ENCODE measurements around the gene ACADVL. TPM values are rescaled to one million over a fixed set of nuclear protein-coding genes. Genes with fewer than 3 reads are reported as not detected.

The ACADVL gene
- total RNA-seq, 1 experiment from 2014 or later = 362 TPM

GRCh38 chr17:7207120-7208001, 12.4 kb upstream of the ACADVL start:
- no peak for DNase-seq
- Histone ChIP-seq H3K36me3 (replicated peaks; ENCODE audit: control insufficient read depth, insufficient read depth, low read length) (peaks cover 13% of the 10 kb centered on the region), H3K27me3 (ENCODE audit: control insufficient read depth, insufficient read depth, low read length) (no peaks in the 10 kb centered on the region), H3K4me3 (ENCODE audit: insufficient read depth, low read depth, low read length) (peak overlapping the region; percentile 38)

GRCh38 chr17:7208027-7208571, 11.6 kb upstream of the ACADVL start:
- peak; percentile 92 for DNase-seq
- Histone ChIP-seq H3K27me3 (ENCODE audit: control insufficient read depth, insufficient read depth, low read length) (no peaks in the 10 kb centered on the region), H3K36me3 (replicated peaks; ENCODE audit: control insufficient read depth, insufficient read depth, low read length) (peaks cover 7% of the 10 kb centered on the region), H3K4me3 (ENCODE audit: insufficient read depth, low read depth, low read length) (peak overlapping the region; percentile 38)

GRCh38 chr17:7208754-7209460, 10.8 kb upstream of the ACADVL start:
- DNase-seq = no peak
- no peaks in the 10 kb centered on the region; the same call in 1 of the 2 replicates for H3K36me3 ChIP-seq (replicated peaks; ENCODE audit: control insufficient read depth, insufficient read depth, low read length)
- no peaks in the 10 kb centered on the region for H3K27me3 ChIP-seq (ENCODE audit: control insufficient read depth, insufficient read depth, low read length)
- H3K4me3 ChIP-seq (ENCODE audit: insufficient read depth, low read depth, low read length) = no peak overlapping the region

- H3K27me3 ChIP-seq (ENCODE audit: control insufficient read depth, insufficient read depth, low read length) = no peaks in the 10 kb centered on the region
- peak; percentile 89 for DNase-seq
- peak overlapping the region; percentile 48 for H3K4me3 ChIP-seq (ENCODE audit: insufficient read depth, low read depth, low read length)
- H3K36me3 ChIP-seq (replicated peaks; ENCODE audit: control insufficient read depth, insufficient read depth, low read length) = no peaks in the 10 kb centered on the region
These were observed 8.1 kb upstream of the ACADVL start for GRCh38 chr17:7211491-7212273.

- H3K4me3 ChIP-seq (ENCODE audit: insufficient read depth, low read depth, low read length) = peak overlapping the region; percentile 46
These were observed 5.8 kb upstream of the ACADVL start for GRCh38 chr17:7213895-7214299.

GRCh38 chr17:7214300-7215135, 5.2 kb upstream of the ACADVL start:
- peak; percentile 98 for DNase-seq
- H3K27me3 ChIP-seq (ENCODE audit: control insufficient read depth, insufficient read depth, low read length) = no peaks in the 10 kb centered on the region
- H3K36me3 ChIP-seq (replicated peaks; ENCODE audit: control insufficient read depth, insufficient read depth, low read length) = no peaks in the 10 kb centered on the region
- H3K4me3 ChIP-seq (ENCODE audit: insufficient read depth, low read depth, low read length) = peak overlapping the region; percentile 50

More at GRCh38 chr17:7213895-7214299, 5.8 kb upstream of the ACADVL start:
- H3K36me3 ChIP-seq (replicated peaks; ENCODE audit: control insufficient read depth, insufficient read depth, low read length) = no peaks in the 10 kb centered on the region
- peak; percentile 92 for DNase-seq
- no peaks in the 10 kb centered on the region for H3K27me3 ChIP-seq (ENCODE audit: control insufficient read depth, insufficient read depth, low read length)

- Histone ChIP-seq H3K36me3 (replicated peaks; ENCODE audit: control insufficient read depth, insufficient read depth, low read length) (no peaks in the 10 kb centered on the region), H3K4me3 (ENCODE audit: insufficient read depth, low read depth, low read length) (peak overlapping the region; percentile 6), H3K27me3 (ENCODE audit: control insufficient read depth, insufficient read depth, low read length) (no peaks in the 10 kb centered on the region)
- DNase-seq = peak; percentile 72
These were observed 4.6 kb upstream of the ACADVL start for GRCh38 chr17:7215136-7215638.

GRCh38 chr17:7215652-7216180, 4.0 kb upstream of the ACADVL start:
- DNase-seq = peak; percentile 81
- Histone ChIP-seq H3K36me3 (replicated peaks; ENCODE audit: control insufficient read depth, insufficient read depth, low read length) (no peaks in the 10 kb centered on the region; the same call in 1 of the 2 replicates), H3K27me3 (ENCODE audit: control insufficient read depth, insufficient read depth, low read length) (no peaks in the 10 kb centered on the region), H3K4me3 (ENCODE audit: insufficient read depth, low read depth, low read length) (peak overlapping the region; percentile 19)

GRCh38 chr17:7216242-7217112, 3.3 kb upstream of the ACADVL start:
- H3K4me3 ChIP-seq (ENCODE audit: insufficient read depth, low read depth, low read length) = peak overlapping the region; percentile 31
- peaks cover 5% of the 10 kb centered on the region for H3K36me3 ChIP-seq (replicated peaks; ENCODE audit: control insufficient read depth, insufficient read depth, low read length)
- H3K27me3 ChIP-seq (ENCODE audit: control insufficient read depth, insufficient read depth, low read length) = no peaks in the 10 kb centered on the region
- no peak for DNase-seq

GRCh38 chr17:7217113-7217987, 2.4 kb upstream of the ACADVL start:
- Histone ChIP-seq H3K4me3 (ENCODE audit: insufficient read depth, low read depth, low read length) (peak overlapping the region; percentile 31), H3K27me3 (ENCODE audit: control insufficient read depth, insufficient read depth, low read length) (no peaks in the 10 kb centered on the region)
- DNase-seq = peak; percentile 90

GRCh38 chr17:7218166-7218565, 1.6 kb upstream of the ACADVL start:
- no peak for DNase-seq
- H3K4me3 ChIP-seq (ENCODE audit: insufficient read depth, low read depth, low read length) = no peak overlapping the region
- H3K27me3 ChIP-seq (ENCODE audit: control insufficient read depth, insufficient read depth, low read length) = no peaks in the 10 kb centered on the region
- H3K36me3 ChIP-seq (replicated peaks; ENCODE audit: control insufficient read depth, insufficient read depth, low read length) = peaks cover 21% of the 10 kb centered on the region

More at GRCh38 chr17:7217113-7217987, 2.4 kb upstream of the ACADVL start:
- H3K36me3 ChIP-seq (replicated peaks; ENCODE audit: control insufficient read depth, insufficient read depth, low read length) = peaks cover 13% of the 10 kb centered on the region

- Histone ChIP-seq H3K4me3 (ENCODE audit: insufficient read depth, low read depth, low read length) (no peak overlapping the region), H3K36me3 (replicated peaks; ENCODE audit: control insufficient read depth, insufficient read depth, low read length) (peaks cover 27% of the 10 kb centered on the region), H3K27me3 (ENCODE audit: control insufficient read depth, insufficient read depth, low read length) (no peaks in the 10 kb centered on the region)
- DNase-seq = no peak
These were observed 980 bp upstream of the ACADVL start for GRCh38 chr17:7218758-7219157.
